ENCODE data around the gene CLNK. TPM values are rescaled to one million over a fixed set of nuclear protein-coding genes. Genes with fewer than 3 reads are reported as not detected.

Gene CLNK
- total RNA-seq, 1 experiment from 2014 or later: not detected

DNA sequence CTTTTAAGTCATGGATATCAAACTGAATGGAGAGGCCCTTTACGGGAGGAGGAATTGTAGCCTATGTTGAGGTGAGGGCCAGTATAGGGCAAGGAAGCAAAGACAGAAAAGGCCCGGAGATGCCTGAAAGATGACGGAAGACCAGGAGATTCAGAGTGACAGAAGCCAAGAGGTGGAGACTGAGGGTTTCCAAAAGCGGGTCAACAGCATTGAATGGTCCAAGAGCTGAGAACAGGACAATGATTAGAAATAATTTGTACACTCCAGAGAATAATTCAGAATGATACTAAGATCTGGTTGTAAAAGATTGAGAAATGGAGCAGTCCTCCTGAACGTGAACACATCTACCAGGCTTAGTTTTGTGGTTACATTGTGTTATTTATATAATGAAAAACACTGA is 181.9 kb downstream of the CLNK start:
- no peak overlapping the region for H3K9ac ChIP-seq (ENCODE audit: extremely low read depth, insufficient read length, low read length)
- no peak overlapping the region for H2BK15ac ChIP-seq (ENCODE audit: low read depth, low read length)
- no peak overlapping the region for H3K4me3 Mint-ChIP-seq
- no peak overlapping the region for H3K27ac Mint-ChIP-seq
- no peak overlapping the region for H3K4ac ChIP-seq (ENCODE audit: low read depth, low read length)
- H3K14ac ChIP-seq (ENCODE audit: insufficient read depth, low read length): no peak overlapping the region
- H4K91ac ChIP-seq (ENCODE audit: insufficient read length, low read depth, low read length): no peak overlapping the region
- 0 out of 7 replicates have a peak, but pooled peaks cover 0 to 1% (median 0%) of the 10 kb centered on the region in 3 experiments for H3K36me3 Mint-ChIP-seq (ENCODE audit: insufficient read depth in 1 of 3, low read depth in 3 of 3)
- WGBS (ENCODE audit: extremely low coverage, insufficient read length, low lambda C conversion rate): no CpG with 5 or more reads among the region's 5 CpGs
- no peak overlapping the region for H3K23ac ChIP-seq (ENCODE audit: insufficient read length, low read depth, low read length)
- no peak overlapping the region for H3K18ac ChIP-seq (ENCODE audit: insufficient read length, low read depth, low read length)
- H2BK5ac ChIP-seq (ENCODE audit: insufficient read length, low read length): no peak overlapping the region
- H3K9me3 Mint-ChIP-seq: peaks cover 0 to 4% of the 10 kb centered on the region in 2 experiments; a peak in 1 of 5 replicates
- DNase-seq: no peak
- H3K4me1 Mint-ChIP-seq: peaks cover 22 to 23% of the 10 kb centered on the region in 2 experiments
- H3K27me3 Mint-ChIP-seq (ENCODE audit: low read depth): peaks cover 36% of the 10 kb centered on the region
- no peaks in the 10 kb centered on the region for H3K79me1 ChIP-seq (ENCODE audit: insufficient read depth, low read depth, low read length, poor library complexity, severe bottlenecking)
- H3T11ph ChIP-seq (ENCODE audit: low read length): no peak overlapping the region
- H3K27ac ChIP-seq (ENCODE audit: insufficient read length, low read depth, low read length): no peak overlapping the region
- H4K5ac ChIP-seq (ENCODE audit: insufficient read length, low read depth, low read length): no peak overlapping the region
- H3K27me3 ChIP-seq (ENCODE audit: insufficient read depth, low read length): no peaks in the 10 kb centered on the region
- no peak overlapping the region for H2BK20ac ChIP-seq (ENCODE audit: low read depth, low read length, poor library complexity, severe bottlenecking)
- H2BK120ac ChIP-seq (ENCODE audit: low read depth, low read length, poor library complexity, severe bottlenecking): no peak overlapping the region
- TF ChIP-seq, protein P1, sequence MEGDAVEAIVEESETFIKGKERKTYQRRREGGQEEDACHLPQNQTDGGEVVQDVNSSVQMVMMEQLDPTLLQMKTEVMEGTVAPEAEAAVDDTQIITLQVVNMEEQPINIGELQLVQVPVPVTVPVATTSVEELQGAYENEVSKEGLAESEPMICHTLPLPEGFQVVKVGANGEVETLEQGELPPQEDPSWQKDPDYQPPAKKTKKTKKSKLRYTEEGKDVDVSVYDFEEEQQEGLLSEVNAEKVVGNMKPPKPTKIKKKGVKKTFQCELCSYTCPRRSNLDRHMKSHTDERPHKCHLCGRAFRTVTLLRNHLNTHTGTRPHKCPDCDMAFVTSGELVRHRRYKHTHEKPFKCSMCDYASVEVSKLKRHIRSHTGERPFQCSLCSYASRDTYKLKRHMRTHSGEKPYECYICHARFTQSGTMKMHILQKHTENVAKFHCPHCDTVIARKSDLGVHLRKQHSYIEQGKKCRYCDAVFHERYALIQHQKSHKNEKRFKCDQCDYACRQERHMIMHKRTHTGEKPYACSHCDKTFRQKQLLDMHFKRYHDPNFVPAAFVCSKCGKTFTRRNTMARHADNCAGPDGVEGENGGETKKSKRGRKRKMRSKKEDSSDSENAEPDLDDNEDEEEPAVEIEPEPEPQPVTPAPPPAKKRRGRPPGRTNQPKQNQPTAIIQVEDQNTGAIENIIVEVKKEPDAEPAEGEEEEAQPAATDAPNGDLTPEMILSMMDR (conservative IDR thresholded peaks at IDR 0.05): no peak
- no peaks in the 10 kb centered on the region for H4K20me1 ChIP-seq (ENCODE audit: control insufficient read depth, insufficient read depth, insufficient read length)
- peaks cover 8% of the 10 kb centered on the region; the same call in 1 of the 2 replicates for H3K4me1 ChIP-seq (ENCODE audit: insufficient read depth, low read length)
- H4K8ac ChIP-seq (replicated peaks; ENCODE audit: insufficient read length, low read depth, low read length): no peak overlapping the region
- no peaks in the 10 kb centered on the region for H3K23me2 ChIP-seq (ENCODE audit: insufficient read length, low read depth, low read length, poor library complexity, severe bottlenecking)
- H3K4me2 ChIP-seq (ENCODE audit: insufficient read depth, insufficient read length, low read length): no peak overlapping the region
- no peak overlapping the region for H2AFZ ChIP-seq (ENCODE audit: low read length)
- H3K56ac ChIP-seq (ENCODE audit: insufficient read length, low read depth, low read length): no peak overlapping the region
- no peaks in the 10 kb centered on the region for H3K79me2 ChIP-seq (ENCODE audit: insufficient read depth, low read length)
- no peak overlapping the region for H2BK12ac ChIP-seq (ENCODE audit: insufficient read length, low read depth, low read length)
- H2AK5ac ChIP-seq (ENCODE audit: insufficient read length, low read length): no peak overlapping the region
- no peaks in the 10 kb centered on the region for H3K9me3 ChIP-seq (ENCODE audit: control insufficient read depth, low read depth, low read length)

All from H9 (cell line).